Keratinocyte (primary cell): Measurements from ENCODE around the gene DOK6.

Experiments
- EZH2 ChIP-seq: IDR thresholded peaks from one replicate; pipeline ENCODE4 v1.6.1; 2012; ENCODE audit warnings: inconsistent platforms, mild to moderate bottlenecking, low read length, moderate library complexity
- TF ChIP-seq, protein P1 (sequence below), 3 experiments: IDR thresholded peaks in 1 of 3; conservative IDR thresholded peaks in 1 of 3; optimal IDR thresholded peaks in 1 of 3; 2 replicates in 2 of 3; 3 replicates in 1 of 3; pipeline versions ENCODE3 to v1.5.1; 2011; ENCODE audit warnings: low read length in 3 of 3, mild to moderate bottlenecking in 3 of 3, moderate library complexity in 2 of 3, control low read depth in 1 of 3, inconsistent platforms in 1 of 3; ENCODE audit not compliant: insufficient read depth in 2 of 3; ENCODE audit errors: extremely low read depth in 1 of 3

DNA sequence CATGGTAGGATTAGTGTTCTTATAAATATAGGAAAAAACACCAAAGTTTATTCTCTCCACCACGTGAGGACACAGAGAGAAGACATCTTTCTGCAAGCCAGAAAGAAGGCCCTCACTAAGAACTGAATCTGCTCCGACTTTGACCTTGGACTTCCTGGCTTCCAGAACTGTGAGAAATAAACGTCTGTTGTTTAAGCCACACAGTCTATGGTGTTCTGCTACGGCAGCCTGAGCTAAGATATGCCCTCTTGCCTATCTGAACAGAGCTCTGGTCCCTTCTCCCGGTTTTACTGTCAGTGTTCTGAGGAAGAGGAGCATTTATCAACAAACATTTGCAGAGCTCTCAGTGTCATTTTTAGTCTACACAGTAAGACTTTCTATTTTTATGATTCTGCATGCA lies 131.3 kb downstream of the DOK6 start:
- TF ChIP-seq, protein P1, sequence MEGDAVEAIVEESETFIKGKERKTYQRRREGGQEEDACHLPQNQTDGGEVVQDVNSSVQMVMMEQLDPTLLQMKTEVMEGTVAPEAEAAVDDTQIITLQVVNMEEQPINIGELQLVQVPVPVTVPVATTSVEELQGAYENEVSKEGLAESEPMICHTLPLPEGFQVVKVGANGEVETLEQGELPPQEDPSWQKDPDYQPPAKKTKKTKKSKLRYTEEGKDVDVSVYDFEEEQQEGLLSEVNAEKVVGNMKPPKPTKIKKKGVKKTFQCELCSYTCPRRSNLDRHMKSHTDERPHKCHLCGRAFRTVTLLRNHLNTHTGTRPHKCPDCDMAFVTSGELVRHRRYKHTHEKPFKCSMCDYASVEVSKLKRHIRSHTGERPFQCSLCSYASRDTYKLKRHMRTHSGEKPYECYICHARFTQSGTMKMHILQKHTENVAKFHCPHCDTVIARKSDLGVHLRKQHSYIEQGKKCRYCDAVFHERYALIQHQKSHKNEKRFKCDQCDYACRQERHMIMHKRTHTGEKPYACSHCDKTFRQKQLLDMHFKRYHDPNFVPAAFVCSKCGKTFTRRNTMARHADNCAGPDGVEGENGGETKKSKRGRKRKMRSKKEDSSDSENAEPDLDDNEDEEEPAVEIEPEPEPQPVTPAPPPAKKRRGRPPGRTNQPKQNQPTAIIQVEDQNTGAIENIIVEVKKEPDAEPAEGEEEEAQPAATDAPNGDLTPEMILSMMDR (optimal IDR thresholded peaks at IDR 0.05 in 1 of 3, IDR thresholded peaks at IDR 0.05 in 1 of 3, conservative IDR thresholded peaks at IDR 0.05 in 1 of 3; ENCODE audit: extremely low read depth in 1 of 3, insufficient read depth in 2 of 3, low read length in 3 of 3): no peak
- TF ChIP-seq EZH2: no peak
